Lung (tissue), 12 donors: ENCODE data around the gene PTPN3. TPM values are rescaled to one million over a fixed set of nuclear protein-coding genes. Genes with fewer than 3 reads are reported as not detected.

Experiments used
- ATAC-seq: fragments of 200-7000 bp; cut with Tn5 transposase; one replicate; pipeline ENCODE4 v1.9.1; 2020; ENCODE audit warnings: moderate number of reproducible peaks; ENCODE audit not compliant: insufficient read depth, low FRiP score
- DNase-seq, 3 donors: peaks; one replicate each; pipeline ENCODE4 v3.0.0-alpha.2; 2013 to 2017
- H3K27ac ChIP-seq, 2 donors: one replicate each; pipeline ENCODE4 v1.5.1; 2013; ENCODE audit warnings: mild to moderate bottlenecking in 2 of 2, moderate library complexity in 2 of 2, control low read depth in 1 of 2, inconsistent platforms in 1 of 2, low read depth in 1 of 2, low read length in 1 of 2
- H3K27me3 ChIP-seq, 3 donors: one replicate each; pipeline ENCODE4 v1.5.1; 2013; ENCODE audit warnings: low read length in 2 of 3; ENCODE audit not compliant: control insufficient read depth in 3 of 3, insufficient read depth in 3 of 3
- H3K36me3 ChIP-seq, 4 donors: one replicate each; pipeline ENCODE4 v1.5.1; 2013; ENCODE audit warnings: low read length in 4 of 4, mild to moderate bottlenecking in 1 of 4, moderate library complexity in 1 of 4; ENCODE audit not compliant: control insufficient read depth in 4 of 4, insufficient read depth in 4 of 4
- H3K4me1 ChIP-seq, 5 donors: one replicate each; pipeline ENCODE4 v1.5.1; 2013; ENCODE audit warnings: low read length in 5 of 5, mild to moderate bottlenecking in 2 of 5, moderate library complexity in 1 of 5; ENCODE audit not compliant: control insufficient read depth in 5 of 5, insufficient read depth in 5 of 5
- H3K4me3 ChIP-seq: one replicate; pipeline ENCODE4 v1.5.1; 2013; ENCODE audit warnings: mild to moderate bottlenecking, control low read depth, moderate library complexity
- H3K9ac ChIP-seq, 2 donors: one replicate each; pipeline ENCODE4 v1.5.1; 2013; ENCODE audit warnings: low read length in 2 of 2, control low read depth in 1 of 2; ENCODE audit not compliant: insufficient read depth in 1 of 2
- H3K9me3 ChIP-seq, 4 donors: one replicate each; pipeline ENCODE4 v1.5.1; 2013; ENCODE audit warnings: low read length in 3 of 4, mild to moderate bottlenecking in 1 of 4, moderate library complexity in 1 of 4; ENCODE audit not compliant: control insufficient read depth in 4 of 4, insufficient read depth in 3 of 4
- WGBS, 2 donors: extraction: QIAGEN DNeasy Blood & Tissue Kit; methylation state at CpG; one replicate each; pipeline ENCODE4 v1.1.7; 2013; 5-methylcytosine and 5-hydroxymethylcytosine counted together
- polyA plus RNA-seq, 2 donors: library from polyadenylated mRNA; stranded (reverse); fragments of 200-250 nt; gene quantifications; one replicate each; pipeline ENCODE4 v1.2.1, GENCODE V29; 2013
- total RNA-seq, 2 donors: library from RNA; depleted of rRNA in 1 of 2; stranded (reverse); fragments of >200 nt in 1 of 2; gene quantifications; one replicate each; pipeline ENCODE4 v1.2.1, GENCODE V29; 2014 to 2021
- TF ChIP-seq, protein P1 (sequence below): IDR thresholded peaks from 2 replicates; pipeline ENCODE4 v1.5.1; 2012; ENCODE audit warnings: mild to moderate bottlenecking; ENCODE audit errors: control extremely low read depth, extremely low read depth
- donor health status: control.
- donor health status: control.
- donor health status: Bipolar disorder and iron deficiency.
- donor health status: healthy.
- donor health status: DM: yes; HTN: yes; CAD: no.

The PTPN3 gene
- total and polyA plus RNA-seq, 4 donors = 5.7 to 16.9 (median 11.2) TPM

DNA sequence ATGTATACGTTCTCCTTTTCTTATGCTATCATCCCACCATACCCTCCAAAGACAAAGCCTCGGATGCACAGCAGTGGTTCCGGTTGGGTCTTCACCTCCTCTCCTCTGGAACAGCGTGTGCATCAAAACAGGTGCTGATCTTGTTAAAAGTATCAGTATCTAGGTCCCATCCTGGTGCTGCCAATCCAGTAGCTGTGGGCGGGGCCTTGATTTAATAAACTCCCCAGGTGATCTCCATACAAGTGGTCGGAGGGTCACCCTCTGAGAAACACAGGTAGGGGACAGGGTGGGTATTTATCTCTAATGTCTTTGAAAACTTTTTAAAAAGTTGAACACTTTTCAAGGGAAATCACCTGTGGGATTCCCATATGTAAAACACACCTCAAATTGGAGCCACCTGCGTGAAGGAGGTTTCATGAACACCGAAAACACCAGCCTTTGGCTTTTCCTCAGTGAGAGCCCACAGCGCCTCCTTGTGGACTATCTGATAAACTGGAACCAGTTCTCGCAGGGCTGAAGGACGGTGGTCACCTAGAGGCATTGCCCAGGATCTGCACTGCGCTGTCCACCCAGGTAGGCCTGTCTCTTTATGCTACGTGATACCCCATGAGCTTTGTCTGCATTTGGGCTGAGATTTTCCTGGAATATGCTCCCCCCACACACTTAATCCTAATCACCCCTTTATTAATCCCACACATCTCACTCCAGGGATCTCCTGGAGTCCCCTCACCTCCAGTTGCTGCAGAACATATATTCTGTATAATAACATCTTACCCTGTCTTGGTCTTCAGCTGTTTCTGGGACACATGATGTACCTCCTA, 96.7 kb downstream of the PTPN3 start:
- Histone ChIP-seq H3K27ac (no peak overlapping the region), H3K4me1 (no peaks in the 10 kb centered on the region), H3K9ac (no peak overlapping the region), H3K9me3 (peaks cover 0 to 1% (median 0%) of the 10 kb centered on the region in 4 donors), H3K36me3 (peaks cover 0 to 7% (median under 1%) of the 10 kb centered on the region in 4 donors), H3K4me3 (no peak overlapping the region), H3K27me3 (no peaks in the 10 kb centered on the region)
- TF ChIP-seq, protein P1, sequence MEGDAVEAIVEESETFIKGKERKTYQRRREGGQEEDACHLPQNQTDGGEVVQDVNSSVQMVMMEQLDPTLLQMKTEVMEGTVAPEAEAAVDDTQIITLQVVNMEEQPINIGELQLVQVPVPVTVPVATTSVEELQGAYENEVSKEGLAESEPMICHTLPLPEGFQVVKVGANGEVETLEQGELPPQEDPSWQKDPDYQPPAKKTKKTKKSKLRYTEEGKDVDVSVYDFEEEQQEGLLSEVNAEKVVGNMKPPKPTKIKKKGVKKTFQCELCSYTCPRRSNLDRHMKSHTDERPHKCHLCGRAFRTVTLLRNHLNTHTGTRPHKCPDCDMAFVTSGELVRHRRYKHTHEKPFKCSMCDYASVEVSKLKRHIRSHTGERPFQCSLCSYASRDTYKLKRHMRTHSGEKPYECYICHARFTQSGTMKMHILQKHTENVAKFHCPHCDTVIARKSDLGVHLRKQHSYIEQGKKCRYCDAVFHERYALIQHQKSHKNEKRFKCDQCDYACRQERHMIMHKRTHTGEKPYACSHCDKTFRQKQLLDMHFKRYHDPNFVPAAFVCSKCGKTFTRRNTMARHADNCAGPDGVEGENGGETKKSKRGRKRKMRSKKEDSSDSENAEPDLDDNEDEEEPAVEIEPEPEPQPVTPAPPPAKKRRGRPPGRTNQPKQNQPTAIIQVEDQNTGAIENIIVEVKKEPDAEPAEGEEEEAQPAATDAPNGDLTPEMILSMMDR = no peak
- 50 to 58% methylated on average over 13 of the region's 13 CpGs for WGBS, 2 donors
- ATAC-seq = peak; percentile 76
- peak; percentile 55 to 63 (median 62) for DNase-seq

DNA sequence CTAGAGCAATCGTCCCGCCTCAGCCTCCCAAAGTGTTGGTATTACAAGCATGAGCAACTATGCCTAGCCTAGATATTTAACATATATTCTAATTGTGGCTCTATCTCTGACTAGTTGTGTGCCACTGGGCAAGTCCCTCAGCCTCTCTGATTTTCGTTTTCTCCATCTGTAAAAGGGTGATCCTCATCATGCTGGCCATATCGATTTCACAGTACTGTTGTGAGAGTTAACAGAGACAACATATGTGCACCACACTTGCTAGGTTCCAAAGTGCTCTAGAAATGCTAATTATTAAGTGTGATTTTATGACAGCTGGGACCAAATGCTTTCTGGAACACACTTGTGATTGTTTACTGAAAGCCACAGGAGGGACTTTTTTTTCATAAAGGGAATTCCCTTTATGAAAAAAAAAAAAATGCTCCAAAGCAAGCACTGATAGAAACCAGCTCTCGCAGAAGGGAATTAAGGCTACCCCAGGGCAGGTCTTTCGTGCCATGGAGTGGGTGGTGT, 98.8 kb downstream of the PTPN3 start:
- ATAC-seq (no peak), DNase-seq (no peak)
- Histone ChIP-seq H3K4me1 (no peaks in the 10 kb centered on the region), H3K9ac (no peak overlapping the region), H3K27ac (no peak overlapping the region), H3K9me3 (no peaks in the 10 kb centered on the region), H3K36me3 (peaks cover 0 to 4% (median under 1%) of the 10 kb centered on the region in 4 donors), H3K4me3 (no peak overlapping the region), H3K27me3 (no peaks in the 10 kb centered on the region)
- WGBS, 2 donors = 76 to 86% methylated on average over 6 of the region's 6 CpGs
- TF ChIP-seq, protein P1 = no peak

DNA sequence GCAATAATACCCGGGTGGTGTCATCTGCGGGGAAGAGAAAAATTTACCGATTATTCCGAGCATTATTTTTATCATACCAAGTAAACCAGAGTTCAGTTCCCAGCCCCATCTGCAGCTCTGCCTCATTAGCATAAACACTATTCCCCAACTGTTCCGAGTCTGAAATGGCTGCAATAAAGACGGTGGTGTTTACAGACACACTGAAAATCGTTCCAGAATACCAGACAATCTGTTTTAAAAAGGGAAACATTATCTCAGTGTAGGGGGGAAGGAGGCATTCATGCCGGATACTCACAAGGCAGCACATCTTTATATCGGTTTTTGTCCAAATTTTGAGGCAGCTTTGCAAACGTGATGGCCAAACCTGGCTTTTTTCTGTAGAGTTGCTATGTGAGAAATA, 106.9 kb downstream of the PTPN3 start:
- Histone ChIP-seq H3K36me3 (peaks cover 7 to 14% (median 8%) of the 10 kb centered on the region in 4 donors), H3K9ac (no peak overlapping the region), H3K9me3 (no peaks in the 10 kb centered on the region), H3K27me3 (no peaks in the 10 kb centered on the region), H3K4me3 (no peak overlapping the region), H3K27ac (no peak overlapping the region), H3K4me1 (peaks cover 0 to 4% (median 0%) of the 10 kb centered on the region in 5 donors)
- ATAC-seq (no peak), DNase-seq (peak in 2 of 3 donors; percentile 30 to 65)
- 72 to 78% methylated on average over 10 of the region's 10 CpGs for WGBS, 2 donors
- TF ChIP-seq, protein P1 = no peak
